ENCODE data around the gene RASL12. TPM values are rescaled to one million over a fixed set of nuclear protein-coding genes. Genes with fewer than 3 reads are reported as not detected.

Gene RASL12
- total RNA-seq, 4 donors from 2014 or later = 2.8 to 32.4 (median 8.9) TPM

DNA sequence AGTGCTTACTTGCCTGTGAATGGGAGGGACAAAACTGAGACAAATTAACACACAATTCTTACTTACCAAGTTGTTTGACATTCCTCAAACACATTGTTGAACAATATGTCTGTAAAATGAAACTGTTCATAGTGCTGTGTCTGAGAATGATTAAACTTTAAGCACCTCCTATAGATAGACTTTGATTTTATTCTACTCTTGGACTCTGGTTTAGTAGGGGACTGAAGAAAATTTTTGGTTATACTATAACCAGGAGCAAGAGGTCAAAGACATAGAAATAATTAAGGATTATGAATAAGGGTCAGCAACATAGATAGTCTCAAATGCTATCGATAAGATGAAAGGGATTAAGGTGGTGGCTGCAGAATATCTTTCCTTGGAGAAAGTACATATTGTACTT lies 30.5 kb downstream of the RASL12 start:
- H3K36me3 ChIP-seq = no peaks in the 10 kb centered on the region
- H3K4me3 ChIP-seq = no peak overlapping the region
- H3K4me1 ChIP-seq = peaks cover 2 to 13% (median 5%) of the 10 kb centered on the region in 3 donors
- intact Hi-C loops (cut with DNase I) = no loop called here
- 84 to 85% methylated on average over 1 of the region's 1 CpG for WGBS, 2 donors
- H3K9me3 ChIP-seq = no peaks in the 10 kb centered on the region
- no peak for TF ChIP-seq CTCF (IDR thresholded peaks at IDR 0.05)
- TF ChIP-seq POLR2A (IDR thresholded peaks at IDR 0.05) = no peak
- no peaks in the 10 kb centered on the region for H3K27me3 ChIP-seq
- no peak overlapping the region for H3K27ac ChIP-seq
- no peak for DNase-seq

- 58 to 76% methylated on average over 9 to 11 of the region's 11 CpGs for WGBS, 2 donors
- intact Hi-C loops (cut with DNase I) = no loop called here
Measured at GRCh38 chr15:65034719-65035118, 33.1 kb downstream of the RASL12 start.

DNA sequence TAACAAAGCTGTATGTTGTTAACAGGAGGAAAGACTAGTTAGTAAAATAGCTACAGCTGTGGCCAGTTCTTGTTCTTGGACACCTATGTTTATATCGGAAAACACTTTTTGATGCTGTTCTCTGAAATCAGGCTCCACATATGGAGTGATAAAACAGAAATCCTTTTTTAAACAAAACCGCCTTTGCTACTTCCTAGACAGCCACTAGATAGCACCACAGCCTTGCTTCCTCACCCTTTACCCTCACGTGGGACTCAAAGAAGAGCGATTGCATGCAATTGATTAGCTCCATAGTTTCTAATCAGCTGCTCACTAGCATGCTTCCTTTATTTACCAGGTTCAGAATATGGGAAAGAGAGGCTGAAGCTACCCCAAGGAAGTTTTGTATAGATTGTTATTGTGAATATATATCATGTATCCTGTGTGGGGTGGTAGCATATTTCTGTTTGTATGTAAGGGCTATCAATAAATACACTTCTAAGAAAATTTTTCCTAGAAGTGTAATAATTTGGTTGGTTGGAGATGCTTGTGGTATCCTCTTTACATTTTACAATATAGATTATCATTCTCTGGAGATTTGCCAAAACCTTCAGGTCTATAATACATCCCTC lies 34.0 kb downstream of the RASL12 start:
- Histone ChIP-seq H3K9me3 (no peaks in the 10 kb centered on the region), H3K27ac (no peak overlapping the region), H3K36me3 (no peaks in the 10 kb centered on the region), H3K27me3 (no peaks in the 10 kb centered on the region), H3K4me3 (no peak overlapping the region), H3K4me1 (peaks cover 2 to 22% (median 5%) of the 10 kb centered on the region in 3 donors)
- no peak for DNase-seq
- TF ChIP-seq POLR2A (IDR thresholded peaks at IDR 0.05) = no peak
- TF ChIP-seq CTCF (IDR thresholded peaks at IDR 0.05) = peak in 5 of 6 experiments; percentile 26 to 61 (median 48)
- WGBS, 2 donors = 1 to 15% methylated on average over 4 of the region's 4 CpGs
- intact Hi-C loops (cut with DNase I) = no loop called here

More at GRCh38 chr15:65034719-65035118, 33.1 kb downstream of the RASL12 start:
- Histone ChIP-seq H3K4me1 (peaks cover 2 to 17% (median 5%) of the 10 kb centered on the region in 3 donors), H3K36me3 (no peaks in the 10 kb centered on the region), H3K4me3 (no peak overlapping the region), H3K27ac (no peak overlapping the region), H3K27me3 (no peaks in the 10 kb centered on the region), H3K9me3 (no peaks in the 10 kb centered on the region)
- TF ChIP-seq CTCF (IDR thresholded peaks at IDR 0.05) (no peak), POLR2A (IDR thresholded peaks at IDR 0.05) (no peak)
- DNase-seq = no peak

DNA sequence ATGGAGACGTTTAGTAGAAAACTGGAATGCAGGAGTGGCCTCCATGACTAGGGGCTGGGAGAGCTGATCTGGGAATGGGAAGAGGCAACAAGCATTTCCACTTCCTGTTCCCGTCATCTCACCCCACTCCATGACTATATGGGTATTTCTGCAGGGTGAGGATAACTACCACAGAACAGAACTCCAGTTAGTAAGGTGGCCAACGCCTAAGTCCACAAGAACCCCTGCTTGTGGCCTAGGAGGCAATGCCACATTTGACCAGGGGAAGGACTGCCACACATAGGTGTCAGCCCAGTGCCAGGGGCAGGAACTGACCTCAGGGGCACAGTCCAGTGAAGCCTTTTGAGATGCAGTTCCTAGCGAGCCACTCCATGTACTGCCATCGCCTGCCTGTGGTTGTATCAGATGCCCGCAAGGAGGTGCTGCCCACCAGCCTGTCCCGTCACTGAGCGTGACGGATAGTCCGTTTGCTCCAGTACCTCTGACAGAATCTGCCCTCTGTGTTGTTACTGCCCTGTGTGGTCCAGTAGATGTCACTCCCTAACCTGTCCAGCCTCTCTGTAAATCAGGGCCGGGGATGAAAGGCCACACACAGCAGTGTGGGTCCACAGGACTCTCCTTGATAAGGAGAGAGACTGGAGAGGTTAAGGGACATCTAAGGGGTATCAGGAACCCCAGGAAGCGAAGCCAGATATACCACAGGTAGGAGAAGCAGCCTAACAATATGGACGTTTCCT lies 34.8 kb downstream of the RASL12 start:
- 30 to 35% methylated on average over 5 to 10 of the region's 13 CpGs for WGBS, 2 donors
- H3K4me1 ChIP-seq = peaks cover 8 to 30% (median 10%) of the 10 kb centered on the region in 3 donors
- no peak overlapping the region for H3K27ac ChIP-seq
- H3K27me3 ChIP-seq = no peaks in the 10 kb centered on the region
- no peak for DNase-seq
- intact Hi-C loops (cut with DNase I) = no loop called here
- no peaks in the 10 kb centered on the region for H3K36me3 ChIP-seq
- no peak overlapping the region for H3K4me3 ChIP-seq
- H3K9me3 ChIP-seq = no peaks in the 10 kb centered on the region
- no peak for TF ChIP-seq POLR2A (IDR thresholded peaks at IDR 0.05)
- peak; percentile 49 to 75 (median 56) for TF ChIP-seq CTCF (IDR thresholded peaks at IDR 0.05)

DNA sequence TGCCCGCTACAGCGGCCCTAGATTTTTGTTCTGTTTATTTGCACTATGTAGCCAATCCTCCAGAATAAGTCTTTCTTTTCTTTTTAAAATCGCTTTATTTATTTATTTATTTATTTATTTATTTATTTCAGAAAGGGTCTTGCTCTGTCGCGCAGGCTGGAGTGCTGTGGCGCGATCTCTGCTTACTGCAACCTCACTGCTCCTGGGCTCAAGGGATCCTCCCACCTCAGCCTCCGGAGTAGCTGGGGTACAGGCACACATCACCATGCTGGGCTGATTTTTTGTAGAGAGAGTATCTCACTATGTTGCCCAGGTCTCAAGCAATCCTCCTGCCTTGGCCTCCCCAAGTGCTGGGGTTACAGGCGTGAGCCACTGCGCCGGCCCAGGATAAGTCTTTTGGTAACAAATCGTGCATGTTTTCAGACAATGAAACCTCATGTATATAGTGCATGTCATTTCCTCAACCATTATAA lies 38.0 kb downstream of the RASL12 start:
- WGBS, 2 donors = 32 to 54% methylated on average over 5 to 12 of the region's 12 CpGs
- DNase-seq = no peak
- H3K9me3 ChIP-seq = no peaks in the 10 kb centered on the region
- H3K27ac ChIP-seq = peak overlapping the region in 3 of 4 donors; percentile 79 to 90 (median 82)
- no peaks in the 10 kb centered on the region for H3K27me3 ChIP-seq
- peaks cover 0 to 20% (median 6%) of the 10 kb centered on the region in 3 donors for H3K36me3 ChIP-seq
- intact Hi-C loops (cut with DNase I) = no loop called here
- TF ChIP-seq CTCF (IDR thresholded peaks at IDR 0.05) = no peak
- TF ChIP-seq POLR2A (IDR thresholded peaks at IDR 0.05) = no peak
- peaks cover 13 to 43% (median 13%) of the 10 kb centered on the region in 3 donors for H3K4me1 ChIP-seq
- peak overlapping the region; percentile 73 to 98 (median 84) for H3K4me3 ChIP-seq

Data from esophagus squamous epithelium (tissue), 5 donors.